DOHH2 (cell line): Measurements from ENCODE around the gene LRRC4C.

Source experiments
- H3F3A ChIP-seq: fragments of 200-600 bp; sonication (generic), shearing (Covaris generic); 2 replicates; pipeline ENCODE4 v1.6.0; 2016; ENCODE audit warnings: antibody characterized with exemption, mild to moderate bottlenecking; ENCODE audit not compliant: control insufficient read depth, insufficient read depth
- H3K27ac ChIP-seq: fragments of 200-600 bp; sonication (generic); 2 replicates; pipeline ENCODE4 v1.5.1; 2014; ENCODE audit warnings: low read depth, mild to moderate bottlenecking, low read length, moderate library complexity
- H3K27me3 ChIP-seq: fragments of 200-600 bp; sonication (generic); 2 replicates; pipeline ENCODE4 v1.6.1; 2014; ENCODE audit warnings: mild to moderate bottlenecking, low read length, mixed read lengths; ENCODE audit not compliant: control insufficient read depth
- H3K36me3 ChIP-seq: fragments of 200-600 bp; sonication (generic); 2 replicates; pipeline ENCODE4 v1.6.1; 2014; ENCODE audit warnings: mild to moderate bottlenecking, low read length, moderate library complexity, mixed read lengths; ENCODE audit not compliant: control insufficient read depth
- H3K4me1 ChIP-seq: fragments of 200-600 bp; sonication (generic); 2 replicates; pipeline ENCODE4 v1.6.1; 2014; ENCODE audit warnings: mild to moderate bottlenecking, low read length, mixed read lengths; ENCODE audit not compliant: control insufficient read depth
- H3K4me2 ChIP-seq: fragments of 200-600 bp; sonication (generic); 2 replicates; pipeline ENCODE4 v1.6.0; 2014; ENCODE audit warnings: mild to moderate bottlenecking, low read length, moderate library complexity
- H3K4me3 ChIP-seq: fragments of 200-600 bp; sonication (generic); 2 replicates; pipeline ENCODE4 v1.5.1; 2014; ENCODE audit warnings: mild to moderate bottlenecking, low read length, mixed read lengths
- H3K79me2 ChIP-seq: fragments of 200-600 bp; sonication (generic); 2 replicates; pipeline ENCODE4 v1.6.1; 2014; ENCODE audit warnings: mild to moderate bottlenecking, low read length, mixed read lengths; ENCODE audit not compliant: control insufficient read depth
- H3K9me2 ChIP-seq: fragments of 200-600 bp; sonication (generic); replicated peaks from 2 replicates; pipeline ENCODE4 v1.6.1; 2014; ENCODE audit warnings: mild to moderate bottlenecking, low read length, mixed read lengths; ENCODE audit not compliant: control insufficient read depth
- H3K9me3 ChIP-seq: fragments of 200-600 bp; sonication (generic); 2 replicates; pipeline ENCODE4 v1.6.1; 2014; ENCODE audit warnings: antibody characterized with exemption, low read length, mixed read lengths; ENCODE audit not compliant: control insufficient read depth, insufficient read depth
- H4K20me1 ChIP-seq: fragments of 200-600 bp; sonication (generic); 2 replicates; pipeline ENCODE4 v1.6.0; 2014; ENCODE audit warnings: low read depth, mild to moderate bottlenecking, antibody characterized with exemption, low read length, moderate library complexity; ENCODE audit not compliant: control insufficient read depth, insufficient read depth
- CTCF ChIP-seq: fragments of 200-600 bp; sonication (generic); IDR thresholded peaks from one replicate; pipeline ENCODE4 v1.5.1; 2014; ENCODE audit warnings: antibody characterized with exemption, mild to moderate bottlenecking, low read depth, low read length; ENCODE audit not compliant: poor library complexity, severe bottlenecking
- EZH2phosphoT487 ChIP-seq: fragments of 200-600 bp; sonication (generic); IDR thresholded peaks from 2 replicates; pipeline ENCODE4 v1.6.1; 2017; ENCODE audit warnings: borderline replicate concordance, mild to moderate bottlenecking, antibody characterized with exemption, low read length, moderate library complexity, mixed read lengths

Gene LRRC4C

GRCh38 chr11:40281052-40281580 lies 1178.3 kb downstream of the LRRC4C start:
- H3K4me2 ChIP-seq = no peak overlapping the region
- H3K36me3 ChIP-seq = no peaks in the 10 kb centered on the region
- no peaks in the 10 kb centered on the region for H3K27me3 ChIP-seq

GRCh38 chr11:40280159-40281051 lies 1179.0 kb downstream of the LRRC4C start:
- H3K36me3 ChIP-seq = no peaks in the 10 kb centered on the region

More at GRCh38 chr11:40281052-40281580, 1178.3 kb downstream of the LRRC4C start:
- Histone ChIP-seq H3K79me2 (no peaks in the 10 kb centered on the region), H3K4me1 (no peaks in the 10 kb centered on the region), H3K27ac (no peak overlapping the region), H3K9me2 (no peaks in the 10 kb centered on the region), H3F3A (no peaks in the 10 kb centered on the region), H3K9me3 (no peaks in the 10 kb centered on the region), H4K20me1 (no peaks in the 10 kb centered on the region), H3K4me3 (no peak overlapping the region)
- no peak for TF ChIP-seq CTCF
- TF ChIP-seq EZH2phosphoT487 = no peak

GRCh38 chr11:40276960-40277359 lies 1182.5 kb downstream of the LRRC4C start:
- Histone ChIP-seq H3K4me1 (no peaks in the 10 kb centered on the region), H4K20me1 (no peaks in the 10 kb centered on the region), H3K36me3 (no peaks in the 10 kb centered on the region), H3F3A (no peaks in the 10 kb centered on the region), H3K9me3 (no peaks in the 10 kb centered on the region), H3K27ac (no peak overlapping the region), H3K27me3 (no peaks in the 10 kb centered on the region), H3K4me2 (no peak overlapping the region), H3K9me2 (no peaks in the 10 kb centered on the region), H3K4me3 (no peak overlapping the region), H3K79me2 (no peaks in the 10 kb centered on the region)
- no peak for TF ChIP-seq CTCF
- no peak for TF ChIP-seq EZH2phosphoT487

More at GRCh38 chr11:40280159-40281051, 1179.0 kb downstream of the LRRC4C start:
- Histone ChIP-seq H3F3A (no peaks in the 10 kb centered on the region), H3K9me3 (no peaks in the 10 kb centered on the region), H3K79me2 (no peaks in the 10 kb centered on the region), H3K4me1 (no peaks in the 10 kb centered on the region), H3K27me3 (no peaks in the 10 kb centered on the region), H3K9me2 (no peaks in the 10 kb centered on the region), H3K27ac (no peak overlapping the region), H4K20me1 (no peaks in the 10 kb centered on the region), H3K4me2 (no peak overlapping the region), H3K4me3 (no peak overlapping the region)
- TF ChIP-seq CTCF (no peak), EZH2phosphoT487 (no peak)
